GM12865 (cell line): Measurements from ENCODE around the gene PTPRK.

Source experiments
- DNase-seq: peaks from one replicate; pipeline ENCODE4 v3.0.0; 2010; ENCODE audit warnings: low read depth
- H3K4me3 ChIP-seq: 2 replicates; pipeline ENCODE4 v1.5.1; 2011; ENCODE audit warnings: mild to moderate bottlenecking, low read depth, low read length, control low read depth
- CTCF ChIP-seq: IDR thresholded peaks from 2 replicates; pipeline ENCODE4 v1.5.1; 2011; ENCODE audit warnings: low read length, control low read depth, low read depth, inconsistent platforms; ENCODE audit not compliant: insufficient read depth; ENCODE audit errors: missing control alignments

The PTPRK gene

GRCh38 chr6:127924031-127924430 lies 596.4 kb downstream of the PTPRK start:
- DNase-seq, result no peak
- no peak for TF ChIP-seq CTCF

GRCh38 chr6:127923135-127923534 lies 597.3 kb downstream of the PTPRK start:
- no peak overlapping the region for H3K4me3 ChIP-seq
- DNase-seq, result no peak
- TF ChIP-seq CTCF, result no peak

More at GRCh38 chr6:127924031-127924430, 596.4 kb downstream of the PTPRK start:
- no peak overlapping the region for H3K4me3 ChIP-seq

GRCh38 chr6:127921982-127922381 lies 598.4 kb downstream of the PTPRK start:
- no peak overlapping the region for H3K4me3 ChIP-seq
- TF ChIP-seq CTCF, result no peak
- no peak for DNase-seq

- TF ChIP-seq CTCF, result no peak
- no peak for DNase-seq
- H3K4me3 ChIP-seq, result no peak overlapping the region
These were observed 599.6 kb downstream of the PTPRK start for GRCh38 chr6:127920804-127921203.
